HepG2 (cell line): ENCODE results near the gene PIP5K1A. TPM values are rescaled to one million over a fixed set of nuclear protein-coding genes. Genes with fewer than 3 reads are reported as not detected.

Experiments
- ATAC-seq: fragments of 200-7000 bp; cut with Tn5 transposase; 3 replicates; pipeline ENCODE4 v1.9.1; 2020; ENCODE audit warnings: mild to moderate bottlenecking, moderate library complexity
- BruUV-seq: library from RNA; stranded (reverse); fragments of 400-500 nt; replicated peaks from 2 replicates; lab custom pipeline; 2021; lab: Mats Ljungman, UMichigan
- CTCF ChIA-PET: fragments of 300-600 bp; formaldehyde crosslinking; extraction: SDS; loops from one replicate; lab custom pipeline; 2021; ENCODE audit warnings: low total read pairs, inconsistent platforms, low intra/inter-chr PET ratio; lab: Yijun Ruan, JAX
- POLR2A ChIA-PET: fragments of 350-600 bp; sonication (Branson Sonifier 250); formaldehyde crosslinking; loops from one replicate; lab custom pipeline; 2020; ENCODE audit warnings: antibody characterized with exemption, inconsistent platforms; lab: Yijun Ruan, JAX
- DNase-seq: peaks from one replicate; pipeline ENCODE4 v3.0.0-alpha.2; 2015; ENCODE audit warnings: low spot score
- FAIRE-seq: peaks from 3 replicates; lab custom pipeline; 2011; peaks lifted over from hg19 to GRCh38; lab: Jason Lieb, UNC
- H2AFZ ChIP-seq: one replicate; pipeline ENCODE4 v1.6.1; 2011; ENCODE audit warnings: low read length, inconsistent platforms
- H3K27ac ChIP-seq: fragments of 300-600 bp; 3 replicates; pipeline ENCODE4 v1.8.0; 2011; ENCODE audit warnings: mixed run types, mild to moderate bottlenecking, mixed read lengths, low read length, inconsistent platforms; ENCODE audit not compliant: insufficient read depth; ENCODE audit errors: extremely low read length
- H3K27me3 ChIP-seq, 2 experiments: fragments of 200-600 bp in 1 of 2; 2 replicates in 1 of 2; 3 replicates in 1 of 2; pipeline versions ENCODE4 v1.6.0 to v1.8.0; 2011; ENCODE audit warnings: low read length in 2 of 2, mild to moderate bottlenecking in 2 of 2, moderate library complexity in 2 of 2, inconsistent platforms in 1 of 2; ENCODE audit not compliant: insufficient read depth in 2 of 2, control insufficient read depth in 1 of 2
- H3K36me3 ChIP-seq, 2 experiments: fragments of 200-600 bp in 1 of 2; replicated peaks in 1 of 2; 2 replicates in 1 of 2; 3 replicates in 1 of 2; pipeline versions ENCODE4 v1.5.1 to v1.8.0; 2011; ENCODE audit warnings: low read length in 2 of 2, inconsistent platforms in 1 of 2; ENCODE audit not compliant: insufficient read depth in 2 of 2, control insufficient read depth in 1 of 2
- H3K4me1 ChIP-seq: 2 replicates; pipeline ENCODE4 v1.5.1; 2012; ENCODE audit warnings: low read length, inconsistent platforms; ENCODE audit not compliant: insufficient read depth
- H3K4me2 ChIP-seq: 2 replicates; pipeline ENCODE4 v1.6.0; 2011; ENCODE audit warnings: low read depth, low read length, inconsistent platforms
- H3K4me3 ChIP-seq, 3 experiments: fragments of 200-600 bp in 1 of 3; sonication (generic), shearing (Covaris generic) in 1 of 3; replicated peaks in 1 of 3; 2 replicates each; pipeline ENCODE4 v1.5.1; 2011 to 2016; ENCODE audit warnings: low read length in 3 of 3, inconsistent platforms in 2 of 3, low read depth in 2 of 3, mild to moderate bottlenecking in 2 of 3, control low read depth in 1 of 3, mixed read lengths in 1 of 3; ENCODE audit not compliant: insufficient read depth in 1 of 3
- H3K79me2 ChIP-seq: one replicate; pipeline ENCODE4 v1.6.1; 2011; ENCODE audit warnings: low read length, inconsistent platforms; ENCODE audit not compliant: insufficient read depth
- H3K9ac ChIP-seq: 2 replicates; pipeline ENCODE4 v1.6.0; 2011; ENCODE audit warnings: mild to moderate bottlenecking, low read depth, low read length, inconsistent platforms; ENCODE audit not compliant: insufficient read depth
- H3K9me3 ChIP-seq: 2 replicates; pipeline ENCODE4 v1.5.1; 2012; ENCODE audit warnings: mild to moderate bottlenecking, low read length
- H4K20me1 ChIP-seq: 2 replicates; pipeline ENCODE4 v1.6.0; 2011; ENCODE audit warnings: inconsistent platforms, mild to moderate bottlenecking, low read length, moderate library complexity; ENCODE audit not compliant: insufficient read depth
- AGO2 ChIP-seq: fragments of 200-400 bp; formaldehyde crosslinking; optimal IDR thresholded peaks from 2 replicates; pipeline ENCODE3; 2017; ENCODE audit warnings: mild to moderate bottlenecking, low read depth, low read length, moderate library complexity
- ARNT ChIP-seq: fragments of 450-650 bp; IDR thresholded peaks from 2 replicates; pipeline ENCODE4 v1.6.1; 2017
- ESRRA ChIP-seq: sonication (generic); formaldehyde crosslinking; IDR thresholded peaks from 2 replicates; pipeline ENCODE4 v1.5.1; 2020; ENCODE audit warnings: mild to moderate bottlenecking, low read depth, missing genetic modification reagents
- FOSL1 ChIP-seq: sonication (generic); formaldehyde crosslinking; IDR thresholded peaks from 2 replicates; pipeline ENCODE4 v1.9.0; 2021; ENCODE audit warnings: missing genetic modification reagents, borderline replicate concordance
- FOXP1 ChIP-seq, 2 experiments: fragments of 450-650 bp in 1 of 2; IDR thresholded peaks; 2 replicates each; pipeline ENCODE4 v1.6.1; 2017 to 2018; ENCODE audit warnings: antibody characterized with exemption in 1 of 2
- GTF3A ChIP-seq: sonication (generic); formaldehyde crosslinking; conservative IDR thresholded peaks from 2 replicates; pipeline ENCODE4 v1.4.0; 2020; ENCODE audit warnings: mild to moderate bottlenecking, missing genetic modification reagents
- NPAS2 ChIP-seq: sonication (generic); formaldehyde crosslinking; IDR thresholded peaks from 2 replicates; pipeline ENCODE4 v1.8.0; 2022; ENCODE audit warnings: mild to moderate bottlenecking, missing genetic modification reagents, borderline replicate concordance
- POGZ ChIP-seq: sonication (generic); formaldehyde crosslinking; IDR thresholded peaks from 2 replicates; pipeline ENCODE4 v1.4.0; 2020; ENCODE audit warnings: mild to moderate bottlenecking, missing genetic modification reagents
- POLR2AphosphoS5 ChIP-seq: IDR thresholded peaks from 2 replicates; pipeline ENCODE4 v1.6.1; 2012; ENCODE audit warnings: low read depth, low read length
- SNAI1 ChIP-seq: sonication (generic); formaldehyde crosslinking; IDR thresholded peaks from 2 replicates; pipeline ENCODE4 v1.5.0; 2020; ENCODE audit warnings: mild to moderate bottlenecking, missing genetic modification reagents, borderline replicate concordance
- ZNF282 ChIP-seq: fragments of 450-650 bp; IDR thresholded peaks from 2 replicates; pipeline ENCODE4 v1.6.1; 2018; ENCODE audit not compliant: partially characterized antibody
- ZNF407 ChIP-seq: sonication (generic); formaldehyde crosslinking; IDR thresholded peaks from one replicate; pipeline ENCODE4 v1.5.1; 2020; ENCODE audit warnings: mild to moderate bottlenecking, missing genetic modification reagents; ENCODE audit errors: not compliant biosample characterization
- WGBS: methylation state at CpG from one replicate; pipeline ENCODE4 v1.1.6; 2017; ENCODE audit warnings: low lambda C conversion rate; 5-methylcytosine and 5-hydroxymethylcytosine counted together
- in situ Hi-C: cut with HindIII; loops from 2 replicates; pipeline ENCODE4 v1.10.0; 2017; ENCODE audit warnings: low pct_unique_long_range_greater_than_20kb; ENCODE audit not compliant: extremely low pct_ligation_motif_present
- intact Hi-C: fragments of 100-400 bp; cut with micrococcal nuclease; formaldehyde crosslinking; loops from one replicate; pipeline ENCODE4 v1.10.0; 2022; ENCODE audit not compliant: unreplicated experiment
- polyA plus RNA-seq, 8 experiments: library from polyadenylated mRNA; depleted of rRNA in 3 of 8; stranded (reverse) in 7 of 8; unstranded in 1 of 8; fragments of >200 nt; fragmentation: Illumina TruSeq in 4 of 8; extraction: Trizol in 4 of 8; gene quantifications; 2 replicates each; pipeline versions ENCODE4 v1.2.1 to v1.2.3, GENCODE V29; 2011 to 2016; ENCODE audit warnings: low read depth in 4 of 8, missing spikeins in 1 of 8, mixed read lengths in 1 of 8; ENCODE audit not compliant: insufficient read depth in 1 of 8
- total RNA-seq, 5 experiments: library from RNA; depleted of rRNA; stranded (reverse); fragments of >200 nt; fragmentation: Illumina TruSeq; extraction: Trizol; gene quantifications; 2 replicates each; pipeline ENCODE4 v1.2.3, GENCODE V29; 2016; ENCODE audit warnings: low read depth in 1 of 5
- TF ChIP-seq, protein P1 (sequence below): sonication (generic); formaldehyde crosslinking; IDR thresholded peaks from 2 replicates; pipeline ENCODE4 v1.5.0; 2020; ENCODE audit warnings: missing genetic modification reagents

The PIP5K1A gene
- total and polyA plus RNA-seq, 2 of the 13 experiments (the other 11 are each of a cell fraction or from before 2014, with no cell fraction given) = 45.3 to 65.1 TPM

DNA sequence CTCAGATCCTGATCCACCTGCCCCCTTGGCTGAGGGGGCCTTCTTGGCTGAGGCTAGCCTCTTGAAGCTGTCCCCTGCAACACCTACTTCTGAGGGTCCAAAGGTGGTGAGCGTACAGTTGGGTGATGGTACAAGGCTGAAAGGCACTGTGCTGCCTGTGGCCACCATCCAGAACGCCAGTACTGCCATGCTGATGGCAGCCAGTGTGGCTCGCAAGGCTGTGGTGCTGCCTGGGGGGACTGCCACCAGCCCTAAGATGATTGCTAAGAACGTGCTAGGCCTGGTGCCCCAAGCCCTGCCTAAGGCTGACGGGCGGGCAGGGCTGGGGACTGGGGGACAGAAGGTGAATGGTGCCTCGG, 89.0 kb downstream of the PIP5K1A start (continued):
- no peak for TF ChIP-seq ZNF407

DNA sequence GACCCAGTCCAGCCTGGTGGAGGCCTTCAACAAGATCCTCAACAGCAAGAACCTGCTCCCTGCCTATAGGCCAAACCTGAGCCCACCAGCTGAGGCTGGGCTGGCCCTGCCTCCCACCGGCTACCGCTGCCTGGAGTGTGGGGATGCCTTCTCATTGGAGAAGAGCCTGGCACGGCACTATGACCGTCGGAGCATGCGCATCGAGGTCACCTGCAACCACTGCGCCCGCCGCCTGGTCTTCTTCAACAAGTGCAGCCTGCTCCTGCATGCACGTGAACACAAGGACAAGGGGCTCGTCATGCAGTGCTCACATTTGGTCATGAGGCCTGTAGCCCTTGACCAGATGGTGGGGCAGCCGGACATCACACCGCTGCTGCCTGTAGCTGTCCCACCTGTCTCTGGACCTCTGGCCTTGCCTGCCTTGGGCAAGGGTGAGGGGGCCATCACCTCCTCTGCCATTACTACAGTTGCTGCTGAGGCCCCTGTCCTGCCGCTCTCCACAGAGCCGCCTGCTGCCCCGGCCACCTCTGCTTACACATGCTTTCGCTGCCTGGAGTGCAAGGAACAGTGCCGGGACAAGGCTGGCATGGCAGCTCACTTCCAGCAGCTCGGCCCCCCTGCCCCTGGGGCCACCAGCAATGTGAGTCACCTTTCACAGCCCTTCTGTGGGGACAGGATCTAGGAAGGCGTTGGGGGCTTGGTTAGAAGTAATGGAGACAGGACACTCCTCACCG, 89.6 kb downstream of the PIP5K1A start:
- FAIRE-seq (no peak), DNase-seq (no peak), ATAC-seq (no peak)
- ChIA-PET CTCF (no interaction called here), POLR2A (no interaction called here)
- intact Hi-C loops = no loop called here
- H3K27ac ChIP-seq = no peak overlapping the region
- H3K27me3 ChIP-seq = no peaks in the 10 kb centered on the region; a peak in 1 of 5 replicates
- in situ Hi-C loops = no loop called here
- no TSS peak for BruUV-seq
- peaks cover 25% of the 10 kb centered on the region for H3K79me2 ChIP-seq
- peaks cover 40 to 70% of the 10 kb centered on the region in 2 experiments for H3K36me3 ChIP-seq
- no peaks in the 10 kb centered on the region for H3K9me3 ChIP-seq
- no peak overlapping the region for H3K4me2 ChIP-seq
- H4K20me1 ChIP-seq = peaks cover 13% of the 10 kb centered on the region; the same call in 1 of the 2 replicates
- H3K4me1 ChIP-seq = peaks cover 16% of the 10 kb centered on the region
- 88% methylated on average over 2 of the region's 22 CpGs for WGBS
- H3K4me3 ChIP-seq = no peak overlapping the region
- H3K9ac ChIP-seq = no peak overlapping the region
- no peak overlapping the region for H2AFZ ChIP-seq
- no peak for TF ChIP-seq SNAI1 (CRISPR knock-in tag)
- no peak for TF ChIP-seq NPAS2 (CRISPR knock-in tag)
- TF ChIP-seq AGO2 = peak; percentile 79
- TF ChIP-seq, protein P1, sequence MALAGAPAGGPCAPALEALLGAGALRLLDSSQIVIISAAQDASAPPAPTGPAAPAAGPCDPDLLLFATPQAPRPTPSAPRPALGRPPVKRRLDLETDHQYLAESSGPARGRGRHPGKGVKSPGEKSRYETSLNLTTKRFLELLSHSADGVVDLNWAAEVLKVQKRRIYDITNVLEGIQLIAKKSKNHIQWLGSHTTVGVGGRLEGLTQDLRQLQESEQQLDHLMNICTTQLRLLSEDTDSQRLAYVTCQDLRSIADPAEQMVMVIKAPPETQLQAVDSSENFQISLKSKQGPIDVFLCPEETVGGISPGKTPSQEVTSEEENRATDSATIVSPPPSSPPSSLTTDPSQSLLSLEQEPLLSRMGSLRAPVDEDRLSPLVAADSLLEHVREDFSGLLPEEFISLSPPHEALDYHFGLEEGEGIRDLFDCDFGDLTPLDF (CRISPR knock-in tag) = no peak
- TF ChIP-seq POLR2AphosphoS5 = no peak; the same call in 1 of the 2 replicates
- TF ChIP-seq FOXP1 (IDR thresholded peaks at IDR 0.05) = no peak
- TF ChIP-seq FOXP1 (CRISPR knock-in tag; IDR thresholded peaks at IDR 0.05) = no peak
- TF ChIP-seq ARNT = no peak
- TF ChIP-seq ZNF282 = no peak
- no peak for TF ChIP-seq FOSL1 (CRISPR knock-in tag)
- TF ChIP-seq POGZ (CRISPR knock-in tag) = no peak
- TF ChIP-seq GTF3A (CRISPR knock-in tag) = no peak
- no peak for TF ChIP-seq ESRRA (CRISPR knock-in tag)
